Suprapubic skin (tissue), 4 donors: Measurements from ENCODE around the gene MOB3B.

Experiments used
- EP300 ChIP-seq: sonication (generic); formaldehyde crosslinking; IDR thresholded peaks from one replicate; pipeline ENCODE4 v1.6.1; 2017; ENCODE audit warnings: antibody characterized with exemption
- POLR2AphosphoS5 ChIP-seq, 3 donors: sonication (generic); formaldehyde crosslinking; IDR thresholded peaks; one replicate each; pipeline ENCODE4 v1.6.1; 2017; ENCODE audit warnings: antibody characterized with exemption in 3 of 3
- TF ChIP-seq, protein P1 (sequence below), 2 donors: fragments of 200-600 bp in 1 of 2; fragments of 450-650 bp in 1 of 2; sonication (generic) in 1 of 2; IDR thresholded peaks; one replicate each; pipeline ENCODE4 v1.5.1; 2016 to 2019; ENCODE audit warnings: antibody characterized with exemption in 2 of 2, mild to moderate bottlenecking in 1 of 2, moderate library complexity in 1 of 2

DNA sequence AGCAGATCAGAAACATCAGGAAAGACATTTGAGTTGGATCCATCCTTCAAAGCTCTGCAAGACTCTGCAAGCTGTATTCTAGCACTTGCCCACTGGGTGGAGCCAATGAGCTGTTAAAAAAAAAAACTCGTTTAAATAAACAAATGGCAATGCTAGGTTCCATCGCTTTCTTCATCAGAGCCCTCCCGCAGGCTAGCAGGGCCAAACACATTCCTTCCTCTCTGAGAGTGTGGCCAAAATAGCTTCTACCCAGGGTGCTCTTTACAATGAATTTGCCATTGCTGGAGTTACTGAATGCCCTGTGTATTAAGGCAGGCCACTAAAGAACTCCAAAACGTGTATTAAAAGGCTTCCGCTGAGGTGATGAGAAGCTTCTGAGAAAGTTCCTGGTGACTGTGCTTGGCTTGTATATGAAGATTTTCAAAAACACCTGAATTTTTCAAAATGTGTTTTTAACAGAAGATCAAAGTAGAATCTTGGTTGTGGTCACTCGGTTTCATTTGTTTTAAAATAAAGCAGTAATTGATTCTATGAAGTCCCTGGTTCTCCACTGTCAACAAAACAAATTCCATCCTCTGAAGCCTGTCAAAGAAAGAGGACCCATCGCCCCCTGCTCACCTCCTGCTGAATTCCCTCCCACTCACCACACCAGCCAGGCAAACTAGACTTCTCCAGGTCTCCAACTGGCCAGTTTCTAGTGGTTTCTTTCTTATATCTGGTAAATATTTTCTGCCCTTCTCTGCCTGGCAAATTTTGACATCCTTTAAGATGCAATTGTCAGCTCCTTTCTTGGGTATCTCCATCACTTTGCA, 196.2 kb downstream of the MOB3B start:
- TF ChIP-seq POLR2AphosphoS5 (IDR thresholded peaks at IDR 0.05) (no peak), EP300 (no peak)
- TF ChIP-seq, protein P1, sequence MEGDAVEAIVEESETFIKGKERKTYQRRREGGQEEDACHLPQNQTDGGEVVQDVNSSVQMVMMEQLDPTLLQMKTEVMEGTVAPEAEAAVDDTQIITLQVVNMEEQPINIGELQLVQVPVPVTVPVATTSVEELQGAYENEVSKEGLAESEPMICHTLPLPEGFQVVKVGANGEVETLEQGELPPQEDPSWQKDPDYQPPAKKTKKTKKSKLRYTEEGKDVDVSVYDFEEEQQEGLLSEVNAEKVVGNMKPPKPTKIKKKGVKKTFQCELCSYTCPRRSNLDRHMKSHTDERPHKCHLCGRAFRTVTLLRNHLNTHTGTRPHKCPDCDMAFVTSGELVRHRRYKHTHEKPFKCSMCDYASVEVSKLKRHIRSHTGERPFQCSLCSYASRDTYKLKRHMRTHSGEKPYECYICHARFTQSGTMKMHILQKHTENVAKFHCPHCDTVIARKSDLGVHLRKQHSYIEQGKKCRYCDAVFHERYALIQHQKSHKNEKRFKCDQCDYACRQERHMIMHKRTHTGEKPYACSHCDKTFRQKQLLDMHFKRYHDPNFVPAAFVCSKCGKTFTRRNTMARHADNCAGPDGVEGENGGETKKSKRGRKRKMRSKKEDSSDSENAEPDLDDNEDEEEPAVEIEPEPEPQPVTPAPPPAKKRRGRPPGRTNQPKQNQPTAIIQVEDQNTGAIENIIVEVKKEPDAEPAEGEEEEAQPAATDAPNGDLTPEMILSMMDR (IDR thresholded peaks at IDR 0.05), result peak; percentile 83 to 92
